A673 (cell line): ENCODE measurements around the gene SPECC1L. TPM values are rescaled to one million over a fixed set of nuclear protein-coding genes. Genes with fewer than 3 reads are reported as not detected.

Experiments used
- BruUV-seq: library from RNA; stranded (reverse); fragments of 400-500 nt; replicated peaks from 2 replicates; lab custom pipeline; 2021; lab: Mats Ljungman, UMichigan
- CTCF ChIA-PET: fragments of 300-600 bp; sonication (Branson Sonifier 250); formaldehyde crosslinking; loops from one replicate; lab custom pipeline; 2022; ENCODE audit warnings: antibody characterized with exemption; lab: Charles Lee
- POLR2A ChIA-PET: fragments of 300-600 bp; sonication (Branson Sonifier 250); formaldehyde crosslinking; loops from one replicate; lab custom pipeline; 2022; ENCODE audit warnings: antibody characterized with exemption; ENCODE audit not compliant: low non-redundant PET; lab: Charles Lee
- DNase-seq: peaks from one replicate; pipeline ENCODE4 v3.0.0-alpha.2; 2015; ENCODE audit warnings: low spot score
- H3K27ac ChIP-seq: fragments of 200-600 bp; sonication (generic); 2 replicates; pipeline ENCODE4 v1.5.1; 2016; ENCODE audit warnings: mixed run types, low read depth, mild to moderate bottlenecking, mixed read lengths, antibody characterized with exemption, low read length; ENCODE audit not compliant: poor library complexity, severe bottlenecking
- H3K27me3 ChIP-seq: fragments of 200-600 bp; sonication (generic); replicated peaks from 2 replicates; pipeline ENCODE4 v1.6.1; 2017; ENCODE audit warnings: mixed run types, low read depth, mild to moderate bottlenecking, mixed read lengths, antibody characterized with exemption, low read length; ENCODE audit not compliant: insufficient read depth, poor library complexity
- H3K36me3 ChIP-seq: fragments of 200-600 bp; sonication (generic); 2 replicates; pipeline ENCODE4 v1.6.1; 2016; ENCODE audit warnings: mixed run types, mild to moderate bottlenecking, mixed read lengths, antibody characterized with exemption, low read length; ENCODE audit not compliant: insufficient read depth, poor library complexity, severe bottlenecking
- H3K4me1 ChIP-seq: fragments of 200-600 bp; sonication (generic); 2 replicates; pipeline ENCODE4 v1.6.1; 2017; ENCODE audit warnings: mixed run types, mild to moderate bottlenecking, mixed read lengths, antibody characterized with exemption, low read length; ENCODE audit not compliant: insufficient read depth, poor library complexity, severe bottlenecking
- H3K4me3 ChIP-seq: fragments of 200-600 bp; sonication (generic); 2 replicates; pipeline ENCODE4 v1.5.1; 2016; ENCODE audit warnings: low read depth, mixed run types, mild to moderate bottlenecking, mixed read lengths, low read length; ENCODE audit not compliant: poor library complexity, severe bottlenecking
- H3K9me3 ChIP-seq: fragments of 200-600 bp; sonication (generic); 2 replicates; pipeline ENCODE4 v1.6.1; 2016; ENCODE audit warnings: mixed run types, low read depth, mild to moderate bottlenecking, mixed read lengths, antibody characterized with exemption, low read length; ENCODE audit not compliant: poor library complexity, severe bottlenecking
- CTCF ChIP-seq: fragments of 300-800, 200-600 bp; sonication (generic); conservative IDR thresholded peaks from 2 replicates; pipeline ENCODE4 v1.5.1; 2017; ENCODE audit warnings: low read depth, mild to moderate bottlenecking, antibody characterized with exemption, low read length, moderate library complexity, mixed read lengths
- EZH2 ChIP-seq: fragments of 200-600 bp; sonication (generic); IDR thresholded peaks from 2 replicates; pipeline ENCODE4 v1.6.1; 2017; ENCODE audit warnings: borderline replicate concordance, low read depth, mild to moderate bottlenecking, mixed read lengths, antibody characterized with exemption, low read length; ENCODE audit not compliant: poor library complexity, severe bottlenecking
- intact Hi-C: fragments of 100-400 bp; cut with micrococcal nuclease; formaldehyde crosslinking; loops from one replicate; pipeline ENCODE4 v1.10.0; 2022; ENCODE audit not compliant: unreplicated experiment
- total RNA-seq: library from RNA; stranded (reverse); gene quantifications from 2 replicates; pipeline ENCODE4 v1.2.3, GENCODE V29; 2021

SPECC1L gene
- total RNA-seq, 1 experiment from 2014 or later: 56.7 TPM

GRCh38 chr22:24428751-24429410 lies 158.2 kb downstream of the SPECC1L start:
- Histone ChIP-seq H3K27ac (peak overlapping the region; percentile 19), H3K36me3 (no peaks in the 10 kb centered on the region), H3K4me3 (no peak overlapping the region), H3K4me1 (peaks cover 32% of the 10 kb centered on the region), H3K27me3 (no peaks in the 10 kb centered on the region), H3K9me3 (no peaks in the 10 kb centered on the region)
- intact Hi-C loops: loop anchor here (5.0 kb wide), 1 partner anchor 58 kb away; no protein-coding TSS in a partner anchor
- no peak for TF ChIP-seq EZH2
- no peak for TF ChIP-seq CTCF
- ChIA-PET CTCF (no interaction called here), POLR2A (no interaction called here)
- no peak for DNase-seq
- BruUV-seq: no TSS peak

GRCh38 chr22:24429411-24430365 lies 159.1 kb downstream of the SPECC1L start:
- Histone ChIP-seq H3K4me1 (peaks cover 40% of the 10 kb centered on the region), H3K36me3 (no peaks in the 10 kb centered on the region), H3K9me3 (no peaks in the 10 kb centered on the region), H3K4me3 (no peak overlapping the region), H3K27me3 (no peaks in the 10 kb centered on the region), H3K27ac (no peak overlapping the region)
- no TSS peak for BruUV-seq
- intact Hi-C loops: loop anchor here (5.0 kb wide), 1 partner anchor 58 kb away; no protein-coding TSS in a partner anchor
- TF ChIP-seq EZH2 (no peak), CTCF (no peak)
- ChIA-PET CTCF (no interaction called here), POLR2A (no interaction called here)
- peak; percentile 68 for DNase-seq

GRCh38 chr22:24430431-24431308 lies 160.0 kb downstream of the SPECC1L start:
- H3K27ac ChIP-seq: no peak overlapping the region
- POLR2A ChIA-PET: no interaction called here
- H3K4me1 ChIP-seq: peaks cover 42% of the 10 kb centered on the region
- no peaks in the 10 kb centered on the region for H3K36me3 ChIP-seq
- CTCF ChIA-PET: interaction anchor here (0.6 kb wide), 1 partner anchor 420 kb away, joined by 8 read pairs; no protein-coding TSS in a partner anchor
- DNase-seq: no peak
- TF ChIP-seq EZH2 (no peak), CTCF (no peak)
- no peak overlapping the region for H3K4me3 ChIP-seq
- BruUV-seq: no TSS peak
- no peaks in the 10 kb centered on the region for H3K9me3 ChIP-seq
- no peaks in the 10 kb centered on the region for H3K27me3 ChIP-seq
- intact Hi-C loops: no loop called here
